Activated T-cell treated with anti-CD3 and anti-CD28 coated beads, Interleukin-2, amount 50 U/mL, for 4 hours (primary cell): ENCODE results near the gene CALHM1. TPM values are rescaled to one million over a fixed set of nuclear protein-coding genes. Genes with fewer than 3 reads are reported as not detected.
A peak's percentile ranks its signal among the peaks of the same experiment; 100 is the strongest.

Source experiments
- ATAC-seq, 2 donors: fragments of 200-7000 bp; cut with Tn5 transposase; one replicate each; pipeline ENCODE4 v1.10.0; 2021
- DNase-seq: peaks from one replicate; pipeline ENCODE4 v3.0.0-alpha.2; 2020
- H3K27me3 Mint-ChIP-seq: one replicate; pipeline ENCODE4 v1.8.0; 2021; ENCODE audit warnings: low read depth, mixed read lengths
- H3K36me3 Mint-ChIP-seq: one replicate; pipeline ENCODE4 v1.8.0; 2022; ENCODE audit warnings: mixed read lengths; ENCODE audit not compliant: insufficient read depth
- H3K4me1 Mint-ChIP-seq: one replicate; pipeline ENCODE4 v1.8.0; 2021; ENCODE audit warnings: low read depth, mixed read lengths
- H3K4me3 Mint-ChIP-seq: one replicate; pipeline ENCODE4 v1.8.0; 2021; ENCODE audit warnings: mild to moderate bottlenecking, moderate library complexity, mixed read lengths
- H3K9me3 Mint-ChIP-seq: one replicate; pipeline ENCODE4 v1.8.0; 2021; ENCODE audit warnings: mixed read lengths
- total RNA-seq, 3 donors: library from RNA; stranded (reverse); gene quantifications; one replicate each; pipeline ENCODE4 v1.2.1, GENCODE V29; 2021

Gene CALHM1
- total RNA-seq, 3 donors from 2014 or later, result not detected

DNA sequence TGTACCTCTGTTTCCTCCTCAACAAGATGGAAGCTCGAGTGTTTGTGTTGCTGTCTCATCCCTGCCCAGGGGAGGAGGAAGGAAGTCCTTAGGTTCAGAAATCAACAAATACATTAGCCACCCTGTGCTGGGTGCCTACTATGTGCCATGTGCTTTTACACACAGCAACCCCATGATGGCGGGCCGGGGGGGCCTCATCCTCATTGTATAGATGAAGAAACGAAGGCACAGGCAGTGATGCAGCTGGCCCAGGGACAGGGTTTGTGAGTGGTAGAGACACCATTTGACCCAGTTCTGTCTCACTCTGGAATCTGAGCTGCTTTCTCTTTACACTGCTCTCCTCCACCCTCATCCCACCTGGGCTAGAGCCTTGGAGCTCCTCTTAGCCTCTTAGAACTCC is 4.7 kb downstream of the CALHM1 start:
- H3K9me3 Mint-ChIP-seq, result no peaks in the 10 kb centered on the region
- DNase-seq (no peak), ATAC-seq (no peak)
- peaks cover 4% of the 10 kb centered on the region for H3K36me3 Mint-ChIP-seq
- H3K4me3 Mint-ChIP-seq, result peak overlapping the region; percentile 53
- peaks cover 40% of the 10 kb centered on the region for H3K4me1 Mint-ChIP-seq
- no peaks in the 10 kb centered on the region for H3K27me3 Mint-ChIP-seq

- H3K4me1 Mint-ChIP-seq, result peaks cover 49% of the 10 kb centered on the region
- DNase-seq (no peak), ATAC-seq (no peak)
- H3K27me3 Mint-ChIP-seq, result no peaks in the 10 kb centered on the region
- H3K4me3 Mint-ChIP-seq, result peak overlapping the region; percentile 89
- H3K36me3 Mint-ChIP-seq, result peaks cover 10% of the 10 kb centered on the region
- H3K9me3 Mint-ChIP-seq, result no peaks in the 10 kb centered on the region
These were observed 6.0 kb downstream of the CALHM1 start for GRCh38 chr10:103452506-103453230.

DNA sequence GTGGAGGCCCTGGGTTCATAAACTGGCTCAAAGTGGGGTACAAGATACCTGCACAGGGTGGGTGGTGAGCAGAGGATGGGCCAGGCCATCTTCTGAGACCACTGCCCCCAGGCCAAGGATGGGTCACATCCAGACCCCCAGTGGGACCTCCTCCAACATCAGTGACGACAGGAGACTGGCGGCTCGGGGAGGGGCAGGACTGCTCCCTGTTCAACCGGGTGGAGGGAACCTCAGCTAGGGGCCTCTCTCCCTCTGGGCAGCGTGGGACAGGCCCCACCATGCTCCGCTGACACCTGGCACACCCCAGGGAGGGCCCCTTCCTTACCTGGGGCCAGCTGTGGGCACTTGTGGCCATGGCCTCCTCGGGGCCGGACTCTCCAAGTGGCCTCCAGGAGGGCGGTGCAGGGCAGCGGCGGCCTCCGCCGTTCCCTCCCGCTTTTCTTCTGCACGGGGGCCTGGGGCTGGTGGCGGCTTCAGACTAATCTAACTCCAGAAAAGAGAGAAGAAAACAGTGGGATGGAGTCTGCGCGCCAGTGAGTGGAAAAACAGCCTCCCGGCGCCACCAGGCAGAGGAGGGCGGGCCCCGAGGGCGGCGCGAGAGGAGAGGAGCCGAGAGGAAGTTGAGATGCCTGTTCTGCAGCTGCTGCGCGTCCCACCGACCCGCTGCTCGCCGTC is 6.7 kb downstream of the CALHM1 start, which contains the start of gene CALHM2:
Gene CALHM2, minus strand, starts transcription at position 540 of the 675 bp plus-strand sequence. CDS start 2,429 bp downstream, outside the sequence.
- DNase-seq (peak; percentile 46), ATAC-seq (peak; percentile 79 to 80)
- H3K36me3 Mint-ChIP-seq, result peaks cover 16% of the 10 kb centered on the region
- no peaks in the 10 kb centered on the region for H3K27me3 Mint-ChIP-seq
- H3K4me1 Mint-ChIP-seq, result peaks cover 50% of the 10 kb centered on the region
- no peaks in the 10 kb centered on the region for H3K9me3 Mint-ChIP-seq
- peak within 1 kb of the TSS; percentile 89 for H3K4me3 Mint-ChIP-seq

GRCh38 chr10:103451091-103451813 is 7.4 kb downstream of the CALHM1 start:
- peaks cover 16% of the 10 kb centered on the region for H3K36me3 Mint-ChIP-seq
- H3K4me1 Mint-ChIP-seq, result peaks cover 50% of the 10 kb centered on the region
- peak overlapping the region; percentile 89 for H3K4me3 Mint-ChIP-seq
- no peaks in the 10 kb centered on the region for H3K27me3 Mint-ChIP-seq
- DNase-seq, result peak; percentile 20
- ATAC-seq, result peak; percentile 50 to 53
- H3K9me3 Mint-ChIP-seq, result no peaks in the 10 kb centered on the region

DNA sequence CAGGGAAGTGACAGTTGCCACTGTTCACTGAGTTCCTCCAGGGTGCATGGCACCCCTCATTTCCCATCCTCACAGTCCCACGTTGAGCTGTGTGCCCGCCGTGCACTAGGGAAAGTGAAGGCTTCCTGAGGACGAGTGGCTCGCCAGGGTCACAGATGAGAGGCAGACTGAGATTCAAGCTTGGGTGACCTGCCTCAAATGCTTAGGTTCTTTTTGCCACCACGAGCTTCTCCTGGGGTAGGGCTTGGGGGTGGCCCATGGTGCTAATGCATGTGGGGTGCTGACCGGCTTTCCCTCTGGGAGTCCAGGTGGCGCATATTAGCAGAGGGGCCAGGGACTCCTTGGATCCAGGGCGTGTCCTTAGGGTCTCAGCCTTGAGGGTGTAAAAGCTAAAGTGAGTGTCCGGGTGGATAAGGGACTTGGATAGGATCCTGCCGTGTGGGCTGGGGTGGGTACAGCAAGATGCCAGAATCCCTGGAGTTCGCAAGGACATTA is 8.5 kb downstream of the CALHM1 start:
- H3K4me3 Mint-ChIP-seq, result peak overlapping the region; percentile 89
- ATAC-seq (no peak), DNase-seq (no peak)
- H3K9me3 Mint-ChIP-seq, result no peaks in the 10 kb centered on the region
- H3K36me3 Mint-ChIP-seq, result peaks cover 16% of the 10 kb centered on the region
- peaks cover 50% of the 10 kb centered on the region for H3K4me1 Mint-ChIP-seq
- H3K27me3 Mint-ChIP-seq, result no peaks in the 10 kb centered on the region

- no peak for DNase-seq
- H3K4me3 Mint-ChIP-seq, result peak overlapping the region; percentile 44
- no peaks in the 10 kb centered on the region for H3K27me3 Mint-ChIP-seq
- no peak for ATAC-seq
- H3K36me3 Mint-ChIP-seq, result peaks cover 21% of the 10 kb centered on the region
- H3K9me3 Mint-ChIP-seq, result no peaks in the 10 kb centered on the region
- H3K4me1 Mint-ChIP-seq, result peaks cover 50% of the 10 kb centered on the region
These were observed 9.2 kb downstream of the CALHM1 start for GRCh38 chr10:103449208-103450144.

GRCh38 chr10:103448746-103449145 is 10.0 kb downstream of the CALHM1 start:
- Mint-ChIP-seq H3K9me3 (no peaks in the 10 kb centered on the region), H3K36me3 (peaks cover 27% of the 10 kb centered on the region), H3K27me3 (no peaks in the 10 kb centered on the region), H3K4me1 (peaks cover 48% of the 10 kb centered on the region), H3K4me3 (peak overlapping the region; percentile 29)
- ATAC-seq (no peak), DNase-seq (no peak)

DNA sequence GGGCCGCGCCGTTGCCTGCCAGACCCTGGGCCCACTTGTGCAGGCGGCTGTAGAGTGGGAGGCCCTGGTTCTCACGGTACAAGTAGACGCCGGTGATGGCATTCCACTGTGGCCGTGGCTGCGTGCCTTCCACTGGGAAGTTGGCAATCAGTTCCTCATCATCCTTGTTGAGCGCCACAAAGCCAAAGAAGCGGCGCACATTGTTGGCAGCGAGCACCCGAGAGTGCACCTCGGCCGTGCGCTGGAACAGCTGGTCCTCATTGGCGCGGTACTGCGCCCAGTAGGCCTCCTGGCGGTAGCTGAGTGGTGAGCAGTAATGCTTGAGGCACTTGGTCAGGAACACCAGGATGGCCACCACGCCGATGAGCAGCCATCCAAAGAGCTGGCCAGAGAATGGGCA is 11.5 kb downstream of the CALHM1 start:
- H3K36me3 Mint-ChIP-seq, result peaks cover 40% of the 10 kb centered on the region
- H3K4me3 Mint-ChIP-seq, result no peak overlapping the region
- peaks cover 36% of the 10 kb centered on the region for H3K4me1 Mint-ChIP-seq
- no peak for ATAC-seq
- no peak for DNase-seq
- H3K27me3 Mint-ChIP-seq, result no peaks in the 10 kb centered on the region
- H3K9me3 Mint-ChIP-seq, result no peaks in the 10 kb centered on the region

GRCh38 chr10:103445767-103446567 is 12.7 kb downstream of the CALHM1 start:
- Mint-ChIP-seq H3K4me3 (no peak overlapping the region), H3K27me3 (no peaks in the 10 kb centered on the region), H3K9me3 (no peaks in the 10 kb centered on the region), H3K4me1 (peaks cover 30% of the 10 kb centered on the region), H3K36me3 (peaks cover 45% of the 10 kb centered on the region)
- DNase-seq, result no peak
- no peak for ATAC-seq

- Mint-ChIP-seq H3K27me3 (no peaks in the 10 kb centered on the region), H3K4me3 (no peak overlapping the region), H3K9me3 (no peaks in the 10 kb centered on the region), H3K4me1 (peaks cover 24% of the 10 kb centered on the region), H3K36me3 (peaks cover 45% of the 10 kb centered on the region)
- ATAC-seq (no peak), DNase-seq (no peak)
These were observed 13.3 kb downstream of the CALHM1 start for GRCh38 chr10:103445366-103445765.

DNA sequence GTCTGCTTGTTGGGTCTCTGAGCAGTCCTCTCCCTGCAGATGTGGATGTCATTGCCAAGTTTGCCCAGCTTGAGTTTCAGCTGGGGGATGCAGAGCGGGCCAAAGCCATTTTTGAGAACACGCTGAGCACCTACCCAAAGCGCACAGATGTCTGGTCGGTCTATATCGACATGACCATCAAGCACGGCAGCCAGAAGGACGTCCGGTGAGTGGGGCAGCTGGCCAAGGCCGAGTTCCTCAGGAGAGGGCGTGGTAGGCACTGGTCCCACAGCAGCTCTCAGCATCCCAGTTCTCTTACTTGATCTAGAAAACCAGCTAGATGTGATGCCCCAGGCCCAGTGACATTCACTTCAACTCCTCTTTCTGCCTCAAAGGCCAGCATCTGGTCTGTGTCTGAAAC is 14.2 kb downstream of the CALHM1 start:
- Mint-ChIP-seq H3K4me1 (peaks cover 15% of the 10 kb centered on the region), H3K27me3 (no peaks in the 10 kb centered on the region), H3K36me3 (peaks cover 54% of the 10 kb centered on the region), H3K9me3 (no peaks in the 10 kb centered on the region), H3K4me3 (no peak overlapping the region)
- DNase-seq, result no peak
- no peak for ATAC-seq

DNA sequence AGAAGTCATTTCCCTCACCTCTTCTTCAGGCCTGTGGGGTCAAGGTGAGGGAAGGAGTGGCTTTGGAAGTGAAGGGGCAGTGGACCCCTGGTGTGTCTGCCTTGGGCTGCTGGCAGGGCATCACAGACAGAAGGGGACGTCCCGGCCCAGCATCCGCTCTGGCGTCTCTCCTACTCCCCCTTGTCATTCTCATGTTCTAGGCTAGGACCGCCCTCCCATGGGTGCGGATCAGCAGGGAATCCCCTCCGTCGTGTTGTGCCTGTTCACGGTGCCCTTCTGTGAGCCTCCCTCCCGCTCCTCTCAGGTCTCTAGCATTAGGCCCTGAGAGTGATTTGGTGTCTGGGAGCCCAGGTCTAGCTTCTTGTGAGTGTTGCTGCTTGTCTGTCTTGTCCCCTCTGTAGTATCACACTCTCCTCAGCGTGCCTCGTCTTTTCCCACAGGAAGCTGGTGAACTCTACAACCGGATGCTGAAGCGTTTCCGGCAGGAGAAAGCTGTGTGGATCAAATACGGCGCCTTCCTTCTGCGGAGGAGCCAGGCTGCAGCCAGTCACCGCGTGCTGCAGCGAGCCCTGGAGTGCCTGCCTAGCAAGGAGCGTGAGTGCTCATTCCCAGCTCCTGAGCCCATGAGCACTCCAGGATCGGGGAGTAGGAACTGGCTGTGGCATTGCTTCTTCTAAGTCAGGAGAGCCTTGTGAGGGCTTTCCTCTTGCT is 15.1 kb downstream of the CALHM1 start:
- peaks cover 48% of the 10 kb centered on the region for H3K36me3 Mint-ChIP-seq
- H3K27me3 Mint-ChIP-seq, result no peaks in the 10 kb centered on the region
- no peak for ATAC-seq
- H3K4me1 Mint-ChIP-seq, result peaks cover 7% of the 10 kb centered on the region
- no peak for DNase-seq
- no peaks in the 10 kb centered on the region for H3K9me3 Mint-ChIP-seq
- no peak overlapping the region for H3K4me3 Mint-ChIP-seq
